ENCODE measurements around the gene CTNND2.
"Not testable (repeated sequence)": the region's sequence is repeated elsewhere in the genome, so short reads cannot be mapped to it uniquely, and the experiment has no call there.

Gene CTNND2

DNA sequence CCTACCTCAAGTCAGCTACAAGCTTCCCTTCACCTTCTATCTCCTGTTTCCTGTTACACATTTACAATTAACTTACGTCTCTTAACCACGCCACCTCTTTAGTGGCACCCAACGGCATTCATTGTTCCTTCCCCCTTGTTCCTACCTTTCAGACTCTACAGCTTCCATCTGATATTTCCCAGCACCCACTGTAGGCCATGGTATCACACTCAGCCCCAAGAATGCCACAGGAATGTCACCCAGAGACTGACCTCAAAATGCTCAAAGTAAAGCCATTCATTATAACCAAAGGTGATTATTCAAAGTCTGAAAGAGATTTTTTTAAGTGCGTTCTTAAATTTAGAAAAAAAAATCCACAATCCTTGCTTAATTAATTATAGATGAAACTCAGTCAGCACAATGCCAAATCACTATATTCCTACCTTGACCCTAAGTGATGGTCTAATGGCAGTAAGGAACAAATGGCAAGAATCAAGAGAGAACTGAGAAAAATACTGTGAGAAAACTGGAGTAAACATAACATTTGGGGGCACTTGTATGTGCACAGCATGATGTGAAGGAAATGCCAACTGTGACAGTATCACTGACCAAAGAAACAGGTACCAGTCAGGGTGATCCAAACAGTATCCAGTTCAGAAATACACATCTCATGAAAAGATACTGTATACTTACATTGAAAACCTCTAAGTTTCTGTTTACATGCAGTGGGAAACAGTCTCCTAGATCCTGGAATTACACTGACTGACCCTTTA lies 52.1 kb downstream of the CTNND2 start:
- Histone ChIP-seq H3K36me3 (ENCODE audit: control insufficient read depth in 1 of 2, insufficient read depth in 2 of 2, low read length in 2 of 2) (no peaks in the 10 kb centered on the region), H3K9ac (ENCODE audit: low read depth in 1 of 2, low read length in 2 of 2) (no peak overlapping the region), H3K9me3 (ENCODE audit: control insufficient read depth in 1 of 2, low read length in 2 of 2) (no peaks in the 10 kb centered on the region), H3K27me3 (ENCODE audit: control insufficient read depth in 1 of 2, insufficient read depth in 2 of 2, low read length in 2 of 2) (no peaks in the 10 kb centered on the region), H3K4me3 (ENCODE audit: low read depth in 1 of 2, low read length in 2 of 2) (no peak overlapping the region), H3K27ac (ENCODE audit: low read depth, low read length) (no peak overlapping the region), H3K4me1 (ENCODE audit: control insufficient read depth in 1 of 2, insufficient read depth in 2 of 2, low read length in 2 of 2) (no peaks in the 10 kb centered on the region)

- Histone ChIP-seq H3K9ac (ENCODE audit: low read depth in 1 of 2, low read length in 2 of 2) (no peak overlapping the region), H3K36me3 (ENCODE audit: control insufficient read depth in 1 of 2, insufficient read depth in 2 of 2, low read length in 2 of 2) (no peaks in the 10 kb centered on the region), H3K4me1 (ENCODE audit: control insufficient read depth in 1 of 2, insufficient read depth in 2 of 2, low read length in 2 of 2) (no peaks in the 10 kb centered on the region), H3K9me3 (ENCODE audit: control insufficient read depth in 1 of 2, low read length in 2 of 2) (no peaks in the 10 kb centered on the region), H3K27me3 (ENCODE audit: control insufficient read depth in 1 of 2, insufficient read depth in 2 of 2, low read length in 2 of 2) (no peaks in the 10 kb centered on the region), H3K4me3 (ENCODE audit: low read depth in 1 of 2, low read length in 2 of 2) (no peak overlapping the region), H3K27ac (ENCODE audit: low read depth, low read length) (no peak overlapping the region)
These were observed 52.8 kb downstream of the CTNND2 start for GRCh38 chr5:11851416-11851815.

DNA sequence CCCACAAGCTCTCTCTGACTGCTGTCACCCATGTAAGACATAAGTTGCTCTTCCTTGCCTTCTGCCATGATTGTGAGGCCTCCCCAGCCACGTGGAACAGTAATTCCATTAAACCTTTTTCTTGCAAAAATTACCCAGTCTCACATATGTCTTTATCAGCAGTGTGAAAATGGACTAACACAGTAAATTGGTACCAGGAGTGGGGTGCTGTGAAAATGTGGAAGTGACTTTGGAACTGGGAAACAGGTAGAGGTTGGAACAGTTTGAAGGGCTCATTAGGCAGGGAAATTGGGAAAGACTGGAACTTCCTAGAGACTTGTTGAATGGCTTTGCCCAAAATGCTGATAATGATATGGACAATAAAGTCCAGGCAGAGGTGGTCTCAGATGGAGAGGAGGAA lies 75.7 kb downstream of the CTNND2 start:
- H3K36me3 ChIP-seq (ENCODE audit: control insufficient read depth in 1 of 2, insufficient read depth in 2 of 2, low read length in 2 of 2); H3K27ac ChIP-seq (ENCODE audit: low read depth, low read length); H3K4me1 ChIP-seq (ENCODE audit: control insufficient read depth in 1 of 2, insufficient read depth in 2 of 2, low read length in 2 of 2); H3K27me3 ChIP-seq (ENCODE audit: control insufficient read depth in 1 of 2, insufficient read depth in 2 of 2, low read length in 2 of 2); H3K9ac ChIP-seq (ENCODE audit: low read depth in 1 of 2, low read length in 2 of 2); H3K4me3 ChIP-seq (ENCODE audit: low read depth in 1 of 2, low read length in 2 of 2); H3K9me3 ChIP-seq (ENCODE audit: control insufficient read depth in 1 of 2, low read length in 2 of 2): not testable (repeated sequence)

GRCh38 chr5:11822598-11822997 lies 81.6 kb downstream of the CTNND2 start:
- Histone ChIP-seq H3K4me3 (ENCODE audit: low read depth in 1 of 2, low read length in 2 of 2) (no peak overlapping the region), H3K27ac (ENCODE audit: low read depth, low read length) (no peak overlapping the region), H3K27me3 (ENCODE audit: control insufficient read depth in 1 of 2, insufficient read depth in 2 of 2, low read length in 2 of 2) (no peaks in the 10 kb centered on the region), H3K9me3 (ENCODE audit: control insufficient read depth in 1 of 2, low read length in 2 of 2) (peaks cover 0 to 8% of the 10 kb centered on the region in 2 donors), H3K36me3 (ENCODE audit: control insufficient read depth in 1 of 2, insufficient read depth in 2 of 2, low read length in 2 of 2) (no peaks in the 10 kb centered on the region), H3K9ac (ENCODE audit: low read depth in 1 of 2, low read length in 2 of 2) (no peak overlapping the region), H3K4me1 (ENCODE audit: control insufficient read depth in 1 of 2, insufficient read depth in 2 of 2, low read length in 2 of 2) (no peaks in the 10 kb centered on the region)

DNA sequence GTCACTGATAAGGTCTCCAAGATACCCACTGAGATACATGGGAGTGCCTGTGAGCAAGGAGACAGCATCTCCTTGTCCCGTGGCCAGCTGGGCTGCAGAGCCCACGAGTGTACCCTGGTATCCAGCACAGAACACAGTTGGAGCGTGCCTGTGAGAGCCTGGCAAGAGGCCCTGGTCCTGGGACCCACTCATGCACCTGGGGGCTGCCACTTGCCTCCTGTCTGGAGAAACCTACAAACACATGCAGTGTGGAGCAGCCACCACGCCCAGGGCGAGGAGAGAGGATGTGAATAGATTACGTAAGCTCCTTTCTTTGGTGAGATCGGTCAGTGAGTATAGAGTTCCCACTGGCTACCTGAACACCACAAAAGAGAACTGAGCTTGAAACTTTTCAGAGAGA lies 88.3 kb downstream of the CTNND2 start:
- Histone ChIP-seq H3K4me1 (ENCODE audit: control insufficient read depth in 1 of 2, insufficient read depth in 2 of 2, low read length in 2 of 2) (no peaks in the 10 kb centered on the region), H3K27me3 (ENCODE audit: control insufficient read depth in 1 of 2, insufficient read depth in 2 of 2, low read length in 2 of 2) (no peaks in the 10 kb centered on the region), H3K4me3 (ENCODE audit: low read depth in 1 of 2, low read length in 2 of 2) (no peak overlapping the region), H3K36me3 (ENCODE audit: control insufficient read depth in 1 of 2, insufficient read depth in 2 of 2, low read length in 2 of 2) (no peaks in the 10 kb centered on the region), H3K9me3 (ENCODE audit: control insufficient read depth in 1 of 2, low read length in 2 of 2) (peaks cover 0 to 11% of the 10 kb centered on the region in 2 donors), H3K27ac (ENCODE audit: low read depth, low read length) (no peak overlapping the region), H3K9ac (ENCODE audit: low read depth in 1 of 2, low read length in 2 of 2) (no peak overlapping the region)

- H3K27me3 ChIP-seq (ENCODE audit: control insufficient read depth in 1 of 2, insufficient read depth in 2 of 2, low read length in 2 of 2), result no peaks in the 10 kb centered on the region
- H3K4me1 ChIP-seq (ENCODE audit: control insufficient read depth in 1 of 2, insufficient read depth in 2 of 2, low read length in 2 of 2), result no peaks in the 10 kb centered on the region
- no peak overlapping the region for H3K9ac ChIP-seq (ENCODE audit: low read depth in 1 of 2, low read length in 2 of 2)
- no peak overlapping the region for H3K4me3 ChIP-seq (ENCODE audit: low read depth in 1 of 2, low read length in 2 of 2)
- no peaks in the 10 kb centered on the region for H3K36me3 ChIP-seq (ENCODE audit: control insufficient read depth in 1 of 2, insufficient read depth in 2 of 2, low read length in 2 of 2)
- H3K9me3 ChIP-seq (ENCODE audit: control insufficient read depth in 1 of 2, low read length in 2 of 2), result peaks cover 0 to 11% of the 10 kb centered on the region in 2 donors
- H3K27ac ChIP-seq (ENCODE audit: low read depth, low read length), result no peak overlapping the region
These were observed 88.8 kb downstream of the CTNND2 start for GRCh38 chr5:11815481-11815880.

GRCh38 chr5:11814373-11814772 lies 89.9 kb downstream of the CTNND2 start:
- Histone ChIP-seq H3K9me3 (ENCODE audit: control insufficient read depth in 1 of 2, low read length in 2 of 2) (peaks cover 0 to 11% of the 10 kb centered on the region in 2 donors), H3K9ac (ENCODE audit: low read depth in 1 of 2, low read length in 2 of 2) (no peak overlapping the region), H3K27ac (ENCODE audit: low read depth, low read length) (no peak overlapping the region), H3K4me1 (ENCODE audit: control insufficient read depth in 1 of 2, insufficient read depth in 2 of 2, low read length in 2 of 2) (no peaks in the 10 kb centered on the region), H3K27me3 (ENCODE audit: control insufficient read depth in 1 of 2, insufficient read depth in 2 of 2, low read length in 2 of 2) (no peaks in the 10 kb centered on the region), H3K4me3 (ENCODE audit: low read depth in 1 of 2, low read length in 2 of 2) (no peak overlapping the region), H3K36me3 (ENCODE audit: control insufficient read depth in 1 of 2, insufficient read depth in 2 of 2, low read length in 2 of 2) (no peaks in the 10 kb centered on the region)

DNA sequence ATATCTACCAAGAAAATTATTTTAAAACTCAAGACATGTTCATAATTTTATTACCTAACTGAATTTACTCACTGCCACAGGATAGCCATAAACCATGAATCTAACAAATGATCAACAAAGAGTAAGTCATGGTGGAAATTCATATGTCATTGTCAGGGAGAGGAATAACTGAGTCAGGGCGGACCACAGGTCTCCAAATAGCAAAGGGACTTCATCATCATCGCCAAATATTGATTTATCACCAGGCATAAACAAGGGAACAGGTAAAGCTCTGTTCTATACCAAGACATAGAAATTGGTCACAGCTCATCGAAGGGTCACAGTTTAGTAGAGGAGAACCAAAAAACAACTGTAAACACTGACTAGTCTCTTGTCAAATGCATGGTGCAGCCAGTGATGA lies 94.8 kb downstream of the CTNND2 start:
- Histone ChIP-seq H3K9ac (ENCODE audit: low read depth in 1 of 2, low read length in 2 of 2) (no peak overlapping the region), H3K27ac (ENCODE audit: low read depth, low read length) (no peak overlapping the region), H3K4me1 (ENCODE audit: control insufficient read depth in 1 of 2, insufficient read depth in 2 of 2, low read length in 2 of 2) (no peaks in the 10 kb centered on the region), H3K4me3 (ENCODE audit: low read depth in 1 of 2, low read length in 2 of 2) (no peak overlapping the region), H3K27me3 (ENCODE audit: control insufficient read depth in 1 of 2, insufficient read depth in 2 of 2, low read length in 2 of 2) (no peaks in the 10 kb centered on the region), H3K36me3 (ENCODE audit: control insufficient read depth in 1 of 2, insufficient read depth in 2 of 2, low read length in 2 of 2) (no peaks in the 10 kb centered on the region), H3K9me3 (ENCODE audit: control insufficient read depth in 1 of 2, low read length in 2 of 2) (no peaks in the 10 kb centered on the region)

- no peaks in the 10 kb centered on the region for H3K36me3 ChIP-seq (ENCODE audit: control insufficient read depth in 1 of 2, insufficient read depth in 2 of 2, low read length in 2 of 2)
- no peak overlapping the region for H3K4me3 ChIP-seq (ENCODE audit: low read depth in 1 of 2, low read length in 2 of 2)
- no peaks in the 10 kb centered on the region for H3K9me3 ChIP-seq (ENCODE audit: control insufficient read depth in 1 of 2, low read length in 2 of 2)
- no peak overlapping the region for H3K27ac ChIP-seq (ENCODE audit: low read depth, low read length)
- no peak overlapping the region for H3K9ac ChIP-seq (ENCODE audit: low read depth in 1 of 2, low read length in 2 of 2)
- H3K27me3 ChIP-seq (ENCODE audit: control insufficient read depth in 1 of 2, insufficient read depth in 2 of 2, low read length in 2 of 2), result no peaks in the 10 kb centered on the region
- H3K4me1 ChIP-seq (ENCODE audit: control insufficient read depth in 1 of 2, insufficient read depth in 2 of 2, low read length in 2 of 2), result no peaks in the 10 kb centered on the region
These were observed 100.8 kb downstream of the CTNND2 start for GRCh38 chr5:11803436-11803835.

GRCh38 chr5:11801061-11801460 lies 103.2 kb downstream of the CTNND2 start:
- Histone ChIP-seq H3K9me3 (ENCODE audit: control insufficient read depth in 1 of 2, low read length in 2 of 2) (no peaks in the 10 kb centered on the region), H3K4me1 (ENCODE audit: control insufficient read depth in 1 of 2, insufficient read depth in 2 of 2, low read length in 2 of 2) (no peaks in the 10 kb centered on the region), H3K36me3 (ENCODE audit: control insufficient read depth in 1 of 2, insufficient read depth in 2 of 2, low read length in 2 of 2) (no peaks in the 10 kb centered on the region), H3K9ac (ENCODE audit: low read depth in 1 of 2, low read length in 2 of 2) (no peak overlapping the region), H3K27ac (ENCODE audit: low read depth, low read length) (no peak overlapping the region), H3K4me3 (ENCODE audit: low read depth in 1 of 2, low read length in 2 of 2) (no peak overlapping the region), H3K27me3 (ENCODE audit: control insufficient read depth in 1 of 2, insufficient read depth in 2 of 2, low read length in 2 of 2) (no peaks in the 10 kb centered on the region)

Data from duodenal mucosa (tissue), 2 donors.